ENCODE measurements around the gene PLSCR1.

The PLSCR1 gene

DNA sequence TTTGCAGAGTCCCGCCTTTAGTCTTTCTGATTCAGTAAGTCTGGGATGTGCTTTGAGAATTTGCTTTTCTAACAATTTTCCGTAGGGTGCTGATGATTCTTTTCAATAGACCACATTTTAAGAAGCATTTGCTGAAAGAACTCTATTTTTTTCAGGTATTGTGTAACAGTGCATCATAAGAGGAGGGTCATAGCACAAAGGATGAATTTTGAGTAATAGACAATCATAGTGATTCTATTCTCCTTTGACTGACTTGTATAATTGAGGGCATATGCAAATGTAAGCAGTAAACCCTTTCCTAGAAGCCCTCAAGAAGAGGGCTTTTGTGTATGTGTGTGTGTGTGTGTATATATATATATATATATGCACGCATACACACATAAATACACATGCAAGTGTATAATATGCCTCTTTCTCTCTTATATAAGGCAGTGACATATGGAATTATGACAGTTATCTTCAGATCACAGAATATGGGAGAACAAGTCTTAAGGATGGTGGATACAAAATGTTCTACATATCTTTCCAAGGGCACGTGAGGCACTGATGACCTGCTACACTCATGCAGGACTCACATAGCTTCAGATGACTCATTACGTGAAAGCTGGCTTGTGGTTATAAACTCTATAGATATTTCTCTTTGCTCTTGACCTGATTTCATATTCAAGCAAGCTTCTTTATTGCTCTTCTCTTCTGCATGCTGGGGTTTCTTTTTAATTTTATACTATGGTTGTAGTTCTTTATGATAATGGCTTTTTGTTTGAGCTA is 6.5 kb upstream of the PLSCR1 start:
- no peak for DNase-seq (ENCODE audit: extremely low read depth, low read depth)
- TF ChIP-seq, protein P1, sequence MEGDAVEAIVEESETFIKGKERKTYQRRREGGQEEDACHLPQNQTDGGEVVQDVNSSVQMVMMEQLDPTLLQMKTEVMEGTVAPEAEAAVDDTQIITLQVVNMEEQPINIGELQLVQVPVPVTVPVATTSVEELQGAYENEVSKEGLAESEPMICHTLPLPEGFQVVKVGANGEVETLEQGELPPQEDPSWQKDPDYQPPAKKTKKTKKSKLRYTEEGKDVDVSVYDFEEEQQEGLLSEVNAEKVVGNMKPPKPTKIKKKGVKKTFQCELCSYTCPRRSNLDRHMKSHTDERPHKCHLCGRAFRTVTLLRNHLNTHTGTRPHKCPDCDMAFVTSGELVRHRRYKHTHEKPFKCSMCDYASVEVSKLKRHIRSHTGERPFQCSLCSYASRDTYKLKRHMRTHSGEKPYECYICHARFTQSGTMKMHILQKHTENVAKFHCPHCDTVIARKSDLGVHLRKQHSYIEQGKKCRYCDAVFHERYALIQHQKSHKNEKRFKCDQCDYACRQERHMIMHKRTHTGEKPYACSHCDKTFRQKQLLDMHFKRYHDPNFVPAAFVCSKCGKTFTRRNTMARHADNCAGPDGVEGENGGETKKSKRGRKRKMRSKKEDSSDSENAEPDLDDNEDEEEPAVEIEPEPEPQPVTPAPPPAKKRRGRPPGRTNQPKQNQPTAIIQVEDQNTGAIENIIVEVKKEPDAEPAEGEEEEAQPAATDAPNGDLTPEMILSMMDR (IDR thresholded peaks at IDR 0.05; ENCODE audit: low read depth, low read length), result no peak

DNA sequence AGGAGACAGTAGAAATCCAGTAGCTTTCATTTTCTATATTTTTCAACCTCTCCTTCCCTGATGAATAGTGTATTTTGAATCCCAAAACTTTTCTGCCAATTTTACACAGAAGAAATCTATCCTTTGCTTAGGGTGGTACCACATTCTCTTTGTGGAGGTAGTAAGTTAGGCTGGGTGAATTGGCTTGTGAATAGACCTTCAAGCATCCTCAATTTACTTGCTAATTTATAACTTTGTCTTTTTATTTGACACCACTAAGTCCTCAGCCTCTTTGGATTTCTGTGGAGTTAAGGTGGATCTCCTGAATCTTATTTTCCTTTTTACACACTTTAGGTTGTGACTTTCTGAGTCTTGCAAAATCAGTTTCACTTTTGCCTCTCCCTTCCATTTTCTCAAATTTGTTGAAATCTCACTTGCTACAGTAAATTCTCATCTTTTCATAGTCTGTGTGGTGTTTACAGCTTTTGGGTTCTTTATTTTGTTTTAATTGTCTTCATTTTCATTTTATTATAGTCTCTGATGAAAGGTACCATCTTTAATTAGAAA is 5.7 kb upstream of the PLSCR1 start:
- no peak for DNase-seq (ENCODE audit: extremely low read depth, low read depth)
- TF ChIP-seq, protein P1 (IDR thresholded peaks at IDR 0.05; ENCODE audit: low read depth, low read length), result no peak

DNA sequence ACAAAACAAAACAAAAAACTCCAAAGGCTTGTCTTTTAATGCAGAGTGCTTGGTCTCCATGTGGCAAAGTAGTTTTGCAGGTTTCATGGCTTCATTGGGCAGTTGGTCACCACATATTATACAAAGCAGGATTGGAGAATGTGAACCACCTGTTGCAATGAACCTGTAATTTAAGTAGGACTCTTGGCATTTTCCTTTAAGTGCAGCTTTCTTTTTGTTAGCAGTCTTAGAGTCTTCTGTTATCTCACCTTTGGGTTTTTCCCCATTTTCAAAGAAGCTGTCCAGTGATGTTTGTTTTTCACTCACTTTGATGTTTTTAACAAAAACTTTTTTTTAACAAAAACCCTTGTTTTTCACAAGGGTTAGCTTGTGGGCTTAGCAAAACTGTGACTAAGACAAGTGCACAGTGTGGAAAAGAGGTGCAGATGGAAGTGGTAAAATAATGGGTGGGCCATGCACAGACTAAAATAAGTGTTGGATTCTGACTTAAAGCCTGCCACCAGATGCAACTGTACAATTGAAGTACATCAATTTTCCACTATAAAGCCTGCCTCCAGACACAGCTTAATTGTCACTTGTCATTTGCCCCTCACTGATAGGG is 2.9 kb upstream of the PLSCR1 start:
- TF ChIP-seq, protein P1 (IDR thresholded peaks at IDR 0.05; ENCODE audit: low read depth, low read length), result no peak

DNA sequence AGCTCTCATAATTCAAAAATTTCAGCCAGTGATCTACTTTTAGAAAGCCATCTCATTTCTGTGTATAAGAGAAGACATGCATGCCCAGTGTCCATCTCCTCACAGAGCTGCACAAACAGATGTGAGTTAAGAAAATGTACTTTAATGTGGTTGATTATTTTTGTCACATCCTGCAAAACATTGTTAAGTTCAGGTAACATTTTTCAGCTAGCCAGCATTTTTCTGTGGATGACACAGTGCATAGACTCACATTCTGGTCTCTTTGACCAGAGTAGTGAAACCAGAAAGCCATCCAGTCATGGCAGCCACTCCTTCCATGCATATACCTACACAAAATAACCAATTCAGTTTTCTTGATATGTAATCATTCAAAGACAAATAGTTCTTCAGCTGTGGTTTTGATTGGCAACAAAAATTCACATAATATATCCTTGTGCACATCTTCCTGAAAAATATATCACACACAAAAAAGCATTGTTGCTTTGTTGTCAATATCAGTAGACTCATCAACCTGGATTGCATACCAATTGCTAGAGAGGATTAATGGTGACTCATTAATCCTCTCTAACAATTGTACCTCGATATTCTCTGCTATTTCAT is 2.1 kb upstream of the PLSCR1 start:
- TF ChIP-seq, protein P1 (IDR thresholded peaks at IDR 0.05; ENCODE audit: low read depth, low read length), result no peak
- DNase-seq (ENCODE audit: extremely low read depth, low read depth), result no peak

More for the DNA sequence above, 2.9 kb upstream of the PLSCR1 start:
- no peak for DNase-seq (ENCODE audit: extremely low read depth, low read depth)

DNA sequence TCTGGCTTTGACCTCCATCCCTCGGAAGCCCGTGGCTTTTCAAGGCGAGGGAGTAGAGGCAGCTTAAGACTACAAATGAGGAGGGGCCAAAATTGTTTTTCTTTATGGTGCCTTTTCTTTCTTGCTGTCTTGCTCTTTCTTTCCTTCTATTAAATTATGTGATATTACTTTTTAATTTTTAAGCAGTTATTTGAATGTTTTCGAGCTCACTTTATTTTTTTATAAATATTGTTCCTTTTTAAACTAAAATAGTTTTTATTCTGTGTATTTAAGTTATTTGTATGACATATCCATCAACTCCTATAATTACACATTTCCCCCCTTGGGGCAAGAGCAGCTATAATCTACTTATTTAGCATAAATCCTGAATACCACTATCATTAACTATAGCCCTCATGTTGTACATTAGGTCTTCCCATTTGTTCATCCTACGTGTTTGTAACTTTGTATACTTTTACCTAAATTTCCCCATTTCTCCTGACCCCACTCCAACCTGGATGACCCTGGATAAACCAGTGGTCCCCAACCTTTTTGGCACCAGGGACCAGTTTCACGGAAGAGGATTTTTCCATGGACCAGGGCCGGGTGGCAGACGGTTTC is 622 bp upstream of the PLSCR1 start:
- no peak for DNase-seq (ENCODE audit: extremely low read depth, low read depth)
- TF ChIP-seq, protein P1 (IDR thresholded peaks at IDR 0.05; ENCODE audit: low read depth, low read length), result no peak

DNA sequence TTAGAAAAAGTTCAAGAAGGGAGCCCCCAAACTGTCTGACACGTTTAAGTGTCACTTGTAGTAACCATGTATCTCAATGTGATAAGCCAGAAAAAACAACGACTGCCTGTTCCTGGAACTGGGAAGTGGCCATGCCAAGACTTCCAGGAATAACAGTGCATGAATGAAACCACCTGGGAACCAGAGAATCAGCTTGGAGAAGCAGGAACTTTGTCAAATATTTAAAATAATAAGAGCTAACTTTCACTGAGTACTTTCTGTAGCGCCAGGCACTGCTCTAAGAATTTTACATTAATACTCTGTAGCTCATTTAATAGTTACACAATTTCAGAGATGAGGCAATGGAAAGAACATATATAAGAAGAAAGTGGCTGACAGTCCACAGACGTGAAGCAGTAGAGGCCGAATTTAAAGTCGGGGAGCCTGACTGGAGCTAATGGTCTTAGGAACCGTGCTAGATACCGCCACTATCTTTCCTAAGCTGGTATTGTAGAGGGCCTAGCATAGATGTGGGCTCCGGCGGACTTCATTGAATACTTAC is 876 bp downstream of the PLSCR1 start:
- TF ChIP-seq, protein P1 (IDR thresholded peaks at IDR 0.05; ENCODE audit: low read depth, low read length), result no peak
- DNase-seq (ENCODE audit: extremely low read depth, low read depth), result no peak

Measured in AG09319 (cell line).